HEK293 (cell line): ENCODE results near the gene EVI2B.

ENCODE experiments used
- CTCF ChIP-seq: fragments of 450-650 bp; formaldehyde crosslinking; IDR thresholded peaks from 2 replicates; pipeline ENCODE4 v1.5.1; 2016; ENCODE audit warnings: missing biosample characterization, missing genetic modification characterization
- HOXA7 ChIP-seq: sonication (generic); formaldehyde crosslinking; IDR thresholded peaks from 2 replicates; pipeline ENCODE4 v1.8.1; 2022; ENCODE audit warnings: missing genetic modification reagents, borderline replicate concordance
- SALL2 ChIP-seq: fragments of 450-650 bp; formaldehyde crosslinking; IDR thresholded peaks from 2 replicates; pipeline ENCODE4 v1.5.0; 2017; ENCODE audit warnings: missing biosample characterization, mild to moderate bottlenecking, missing genetic modification characterization, borderline replicate concordance
- SCRT1 ChIP-seq: fragments of 450-650 bp; formaldehyde crosslinking; IDR thresholded peaks from 2 replicates; pipeline ENCODE4 v1.5.1; 2016; ENCODE audit warnings: missing biosample characterization, missing genetic modification characterization, borderline replicate concordance
- ZNF114 ChIP-seq: fragments of 450-650 bp; formaldehyde crosslinking; IDR thresholded peaks from 2 replicates; pipeline ENCODE4 v1.5.0; 2017; ENCODE audit warnings: missing biosample characterization, missing genetic modification characterization
- ZNF146 ChIP-seq: fragments of 450-650 bp; formaldehyde crosslinking; IDR thresholded peaks from 2 replicates; pipeline ENCODE4 v1.5.1; 2016; ENCODE audit warnings: missing biosample characterization, missing genetic modification characterization
- ZNF530 ChIP-seq: fragments of 450-650 bp; formaldehyde crosslinking; IDR thresholded peaks from 2 replicates; pipeline ENCODE4 v1.5.1; 2016; ENCODE audit warnings: low read depth, missing biosample characterization, missing genetic modification characterization

GRCh38 chr17:31269036-31269577 is 44.7 kb downstream of the EVI2B start:
- TF ChIP-seq SCRT1 (tag by site-specific recombination) (no peak), ZNF114 (tag by site-specific recombination) (no peak), SALL2 (tag by site-specific recombination) (no peak), ZNF146 (no peak), HOXA7 (CRISPR knock-in tag) (no peak), CTCF (tag by site-specific recombination) (no peak), ZNF530 (tag by site-specific recombination) (no peak)
